Glomerular visceral epithelial cell (primary cell): Measurements from ENCODE around the gene ISYNA1.

Experiments
- DNase-seq: peaks from one replicate; pipeline ENCODE4 v3.0.0-alpha.2; 2016; ENCODE audit errors: extremely low spot score

The ISYNA1 gene

GRCh38 chr19:18392417-18392816 is 45.5 kb downstream of the ISYNA1 start:
- no peak for DNase-seq

GRCh38 chr19:18391509-18392075 is 46.3 kb downstream of the ISYNA1 start:
- DNase-seq = no peak

DNA sequence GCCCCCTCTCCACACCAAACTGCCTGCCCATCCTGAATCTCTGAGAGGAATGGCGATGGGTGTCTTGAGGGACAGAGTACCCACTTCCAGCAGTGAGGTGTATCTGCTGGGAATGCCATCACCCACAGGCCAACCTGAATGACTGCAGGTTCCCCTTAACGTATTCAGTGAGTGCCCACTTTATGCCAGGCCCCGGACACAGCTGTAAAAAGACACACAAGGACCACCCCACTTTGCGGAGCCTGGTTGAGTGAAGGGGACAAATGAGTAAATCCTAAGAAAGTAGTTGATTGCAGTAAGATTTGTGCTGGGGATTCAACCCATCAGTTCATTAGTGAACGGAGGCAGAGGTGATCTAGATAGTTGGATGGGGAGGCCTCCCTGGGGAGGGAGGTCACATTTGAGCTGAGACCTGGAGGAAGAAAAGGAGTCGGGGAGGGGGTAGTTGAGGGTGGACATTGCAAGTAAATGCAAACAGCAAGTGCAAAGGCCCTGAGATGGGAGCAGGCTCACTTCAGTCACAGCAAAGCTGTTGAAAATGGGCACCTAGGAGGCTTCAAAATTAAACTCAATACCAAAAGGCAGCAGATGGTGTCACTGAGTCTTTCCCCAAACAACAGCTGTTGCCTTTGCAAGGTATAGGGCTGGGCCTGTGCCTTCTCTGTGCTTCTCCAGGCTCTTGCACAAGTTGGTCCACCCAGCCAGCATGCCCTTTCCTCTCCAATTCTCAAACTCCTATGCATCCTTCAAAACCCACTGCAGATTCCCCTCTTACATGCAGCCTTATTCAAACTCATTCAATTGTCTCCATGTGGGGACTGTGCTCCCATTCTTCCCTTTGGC is 47.6 kb downstream of the ISYNA1 start:
- DNase-seq = peak; percentile 46

DNA sequence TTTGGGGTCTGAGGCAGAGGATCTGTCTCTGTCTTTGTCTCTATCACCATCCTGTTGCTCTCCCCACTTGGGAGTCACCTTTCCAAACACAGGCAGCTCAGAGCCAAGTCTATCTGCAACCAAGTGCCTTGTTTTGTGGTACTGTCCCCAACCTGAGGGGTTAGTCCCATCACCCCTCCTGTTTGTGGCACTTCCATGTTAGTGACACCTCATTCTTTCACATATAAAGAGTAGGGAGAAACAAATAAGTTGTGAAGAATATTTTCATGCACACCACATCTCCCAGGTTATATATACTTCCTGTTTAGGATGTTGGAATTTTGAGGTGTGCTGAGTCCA is 48.2 kb downstream of the ISYNA1 start:
- no peak for DNase-seq

DNA sequence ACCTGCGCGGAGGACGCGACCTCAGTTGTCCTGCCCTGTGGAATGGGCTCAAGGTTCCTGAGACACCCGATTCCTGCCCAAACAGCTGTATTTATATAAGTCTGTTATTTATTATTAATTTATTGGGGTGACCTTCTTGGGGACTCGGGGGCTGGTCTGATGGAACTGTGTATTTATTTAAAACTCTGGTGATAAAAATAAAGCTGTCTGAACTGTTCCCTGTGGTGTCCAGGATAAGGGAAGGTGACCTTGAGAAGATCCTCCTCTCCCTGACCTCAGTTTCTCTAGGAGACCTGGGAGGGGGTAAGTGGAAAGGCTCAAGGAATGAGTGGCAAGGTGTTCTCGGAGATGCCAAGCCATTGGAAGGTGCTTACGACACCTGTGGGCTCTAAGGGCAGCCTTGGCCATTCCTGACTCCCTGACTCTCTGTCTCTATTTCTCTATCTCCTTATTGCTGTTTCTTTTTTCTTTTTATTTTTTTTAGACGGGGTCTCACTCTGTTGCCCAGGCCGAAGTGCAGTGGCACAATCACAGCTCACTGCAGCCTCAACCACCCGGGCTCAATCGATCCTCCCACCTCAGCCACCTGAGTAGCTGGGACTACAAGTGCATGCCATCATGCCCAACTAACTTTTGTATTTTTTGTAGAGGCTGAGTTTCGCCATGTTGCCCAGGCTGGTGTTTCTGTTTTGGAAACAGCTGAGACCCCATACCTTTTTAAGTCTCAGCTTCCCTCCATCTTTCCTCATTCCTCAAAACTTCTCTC is 48.8 kb downstream of the ISYNA1 start:
- DNase-seq = no peak

DNA sequence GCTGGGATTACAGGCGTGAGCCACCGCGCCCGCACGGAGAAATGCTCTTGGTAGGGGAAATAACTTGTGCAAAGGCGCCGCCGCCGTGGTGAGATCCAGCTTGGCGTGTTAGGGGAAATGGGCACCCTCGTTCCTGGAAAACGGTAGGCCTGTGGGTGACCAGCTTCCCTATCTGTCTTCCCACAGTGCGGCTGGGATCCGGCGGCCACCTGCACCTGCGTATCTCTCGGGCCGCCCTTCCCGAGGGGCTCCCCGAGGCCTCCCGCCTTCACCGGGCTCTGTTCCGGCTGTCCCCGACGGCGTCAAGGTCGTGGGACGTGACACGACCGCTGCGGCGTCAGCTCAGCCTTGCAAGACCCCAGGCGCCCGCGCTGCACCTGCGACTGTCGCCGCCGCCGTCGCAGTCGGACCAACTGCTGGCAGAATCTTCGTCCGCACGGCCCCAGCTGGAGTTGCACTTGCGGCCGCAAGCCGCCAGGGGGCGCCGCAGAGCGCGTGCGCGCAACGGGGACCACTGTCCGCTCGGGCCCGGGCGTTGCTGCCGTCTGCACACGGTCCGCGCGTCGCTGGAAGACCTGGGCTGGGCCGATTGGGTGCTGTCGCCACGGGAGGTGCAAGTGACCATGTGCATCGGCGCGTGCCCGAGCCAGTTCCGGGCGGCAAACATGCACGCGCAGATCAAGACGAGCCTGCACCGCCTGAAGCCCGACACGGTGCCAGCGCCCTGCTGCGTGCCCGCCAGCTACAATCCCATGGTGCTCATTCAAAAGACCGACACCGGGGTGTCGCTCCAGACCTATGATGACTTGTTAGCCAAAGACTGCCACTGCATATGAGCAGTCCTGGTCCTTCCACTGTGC is 49.6 kb downstream of the ISYNA1 start:
- peak; percentile 57 for DNase-seq

- no peak for DNase-seq
These were observed 51.2 kb downstream of the ISYNA1 start for GRCh38 chr19:18386543-18387271.

GRCh38 chr19:18385675-18386542 is 52.0 kb downstream of the ISYNA1 start, which contains the start of gene GDF15:
Gene GDF15, plus strand, starts transcription at chr19:18386158. Its CDS starts 32 bp downstream, at chr19:18386190.
- peak; percentile 92 for DNase-seq

DNA sequence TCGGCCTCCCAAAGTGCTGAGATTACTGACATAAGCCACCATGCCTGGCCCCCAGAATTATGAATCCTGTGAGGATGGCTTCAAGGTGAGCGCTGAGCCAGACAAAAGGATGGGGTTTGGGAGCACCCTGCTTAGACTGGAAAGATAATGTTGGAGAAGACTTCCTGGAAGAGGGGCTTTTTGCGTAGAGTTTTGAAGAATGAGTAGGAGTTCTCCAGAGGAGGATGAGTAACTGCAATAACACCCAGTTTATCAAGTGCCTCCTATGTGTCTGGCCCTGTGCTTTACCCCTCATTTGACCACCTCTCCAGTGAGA is 52.6 kb downstream of the ISYNA1 start:
- no peak for DNase-seq

DNA sequence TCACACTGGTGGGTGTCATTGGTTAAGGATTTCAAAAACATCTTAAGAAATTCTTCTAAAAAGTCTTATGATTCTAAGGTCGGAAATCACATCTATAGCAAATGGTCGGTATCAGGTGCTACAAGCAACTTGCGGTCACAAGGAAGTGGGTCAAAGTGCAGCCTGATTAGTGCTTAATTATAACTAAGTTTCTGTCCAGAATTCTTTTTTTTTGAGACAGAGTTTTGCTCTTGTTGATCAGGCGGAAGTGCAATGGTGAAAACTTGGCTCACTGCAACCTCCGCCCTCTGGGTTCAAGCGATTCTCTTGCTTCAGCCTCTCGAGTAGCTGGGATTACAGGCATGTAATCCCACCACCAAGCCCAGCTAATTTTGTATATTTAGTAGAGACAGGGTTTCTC is 53.2 kb downstream of the ISYNA1 start:
- no peak for DNase-seq
